HCT116 (cell line): ENCODE measurements around the gene ACTRT2.

Experiments used
- EGR1 ChIP-seq: IDR thresholded peaks from 2 replicates; pipeline ENCODE4 v1.6.1; 2012; ENCODE audit warnings: low read depth
- EZH2 ChIP-seq: fragments of 200-600 bp; sonication (generic); IDR thresholded peaks from 2 replicates; pipeline ENCODE4 v1.6.1; 2017; ENCODE audit warnings: antibody characterized with exemption, mixed run types
- EZH2phosphoT487 ChIP-seq: fragments of 200-600 bp; IDR thresholded peaks from 2 replicates; pipeline ENCODE4 v1.6.1; 2018; ENCODE audit warnings: antibody characterized with exemption, borderline replicate concordance
- POLR2A ChIP-seq: IDR thresholded peaks from 2 replicates; pipeline ENCODE4 v1.7.0; 2011; ENCODE audit warnings: borderline replicate concordance; ENCODE audit not compliant: insufficient read depth, insufficient read length; ENCODE audit errors: extremely low read depth
- POLR2AphosphoS5 ChIP-seq: IDR thresholded peaks from 2 replicates; pipeline ENCODE4 v1.6.1; 2011; ENCODE audit warnings: mild to moderate bottlenecking, low read depth, low read length, moderate library complexity
- ZNF274 ChIP-seq: fragments of 200-500 bp; sonication (Bioruptor generic); IDR thresholded peaks from 2 replicates; pipeline ENCODE4 v1.6.1; 2014; ENCODE audit warnings: mild to moderate bottlenecking, low read depth, low read length, inconsistent platforms
- TF ChIP-seq, protein P1 (sequence below), 3 experiments: fragments of 200-600 bp in 1 of 3; sonication (generic) in 1 of 3; IDR thresholded peaks in 2 of 3; conservative IDR thresholded peaks in 1 of 3; 2 replicates each; pipeline ENCODE4 v1.5.1; 2012 to 2017; ENCODE audit warnings: low read depth in 2 of 3, low read length in 2 of 3, antibody characterized with exemption in 1 of 3, borderline replicate concordance in 1 of 3, control low read depth in 1 of 3, mild to moderate bottlenecking in 1 of 3, mixed read lengths in 1 of 3, mixed run types in 1 of 3, moderate library complexity in 1 of 3; ENCODE audit not compliant: insufficient read depth in 1 of 3
- TF ChIP-seq, protein P2 (sequence below): IDR thresholded peaks from 2 replicates; pipeline ENCODE4 v1.6.1; 2011; ENCODE audit warnings: mild to moderate bottlenecking, low read length, moderate library complexity; ENCODE audit not compliant: insufficient replicate concordance; ENCODE audit errors: extremely low read depth

DNA sequence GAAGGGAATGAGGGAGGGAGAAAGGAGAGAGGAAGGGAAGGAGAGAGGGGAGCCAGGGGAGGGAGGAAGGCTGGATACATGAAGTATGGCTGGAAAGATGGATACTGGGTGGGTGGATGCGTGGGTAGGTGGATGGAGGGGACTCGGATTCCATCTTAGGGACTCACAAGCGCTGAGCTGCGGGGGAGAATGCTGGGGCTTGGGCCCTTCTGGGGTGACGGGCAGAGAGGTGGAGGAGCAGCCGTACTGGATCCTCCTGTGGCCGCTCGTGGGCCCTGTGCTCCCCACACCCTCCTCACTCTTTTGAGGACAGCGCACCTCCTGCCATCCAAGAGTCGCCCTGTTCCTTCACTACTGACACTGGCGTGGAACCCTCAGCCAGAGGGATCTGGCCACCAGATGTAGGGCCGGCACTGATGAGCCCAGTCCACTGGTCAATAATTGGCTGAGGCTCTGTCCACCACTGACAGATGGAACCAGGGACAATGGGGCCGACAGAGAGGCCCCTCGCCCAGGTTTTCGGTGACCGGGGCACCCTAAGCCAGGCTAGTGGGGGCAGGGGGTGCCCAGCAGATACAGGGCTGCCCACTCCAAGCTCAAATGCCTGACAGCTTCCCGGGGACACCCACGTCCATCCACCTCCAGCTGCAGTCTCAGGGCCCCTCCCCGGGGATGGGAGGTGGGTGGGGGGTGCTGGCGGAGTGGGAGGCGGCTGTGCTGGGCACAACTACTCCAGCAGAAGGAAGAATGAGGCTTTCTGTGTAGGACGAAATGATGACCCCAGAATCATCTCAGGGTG lies 4.4 kb upstream of the ACTRT2 start:
- TF ChIP-seq, protein P1, sequence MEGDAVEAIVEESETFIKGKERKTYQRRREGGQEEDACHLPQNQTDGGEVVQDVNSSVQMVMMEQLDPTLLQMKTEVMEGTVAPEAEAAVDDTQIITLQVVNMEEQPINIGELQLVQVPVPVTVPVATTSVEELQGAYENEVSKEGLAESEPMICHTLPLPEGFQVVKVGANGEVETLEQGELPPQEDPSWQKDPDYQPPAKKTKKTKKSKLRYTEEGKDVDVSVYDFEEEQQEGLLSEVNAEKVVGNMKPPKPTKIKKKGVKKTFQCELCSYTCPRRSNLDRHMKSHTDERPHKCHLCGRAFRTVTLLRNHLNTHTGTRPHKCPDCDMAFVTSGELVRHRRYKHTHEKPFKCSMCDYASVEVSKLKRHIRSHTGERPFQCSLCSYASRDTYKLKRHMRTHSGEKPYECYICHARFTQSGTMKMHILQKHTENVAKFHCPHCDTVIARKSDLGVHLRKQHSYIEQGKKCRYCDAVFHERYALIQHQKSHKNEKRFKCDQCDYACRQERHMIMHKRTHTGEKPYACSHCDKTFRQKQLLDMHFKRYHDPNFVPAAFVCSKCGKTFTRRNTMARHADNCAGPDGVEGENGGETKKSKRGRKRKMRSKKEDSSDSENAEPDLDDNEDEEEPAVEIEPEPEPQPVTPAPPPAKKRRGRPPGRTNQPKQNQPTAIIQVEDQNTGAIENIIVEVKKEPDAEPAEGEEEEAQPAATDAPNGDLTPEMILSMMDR (IDR thresholded peaks at IDR 0.05 in 2 of 3, conservative IDR thresholded peaks at IDR 0.05 in 1 of 3; ENCODE audit: borderline replicate concordance in 1 of 3, insufficient read depth in 1 of 3, low read depth in 2 of 3, low read length in 2 of 3): no peak
- TF ChIP-seq EZH2 (no peak), EGR1 (no peak), POLR2AphosphoS5 (no peak), ZNF274 (no peak), POLR2A (no peak), EZH2phosphoT487 (no peak)
- TF ChIP-seq, protein P2, sequence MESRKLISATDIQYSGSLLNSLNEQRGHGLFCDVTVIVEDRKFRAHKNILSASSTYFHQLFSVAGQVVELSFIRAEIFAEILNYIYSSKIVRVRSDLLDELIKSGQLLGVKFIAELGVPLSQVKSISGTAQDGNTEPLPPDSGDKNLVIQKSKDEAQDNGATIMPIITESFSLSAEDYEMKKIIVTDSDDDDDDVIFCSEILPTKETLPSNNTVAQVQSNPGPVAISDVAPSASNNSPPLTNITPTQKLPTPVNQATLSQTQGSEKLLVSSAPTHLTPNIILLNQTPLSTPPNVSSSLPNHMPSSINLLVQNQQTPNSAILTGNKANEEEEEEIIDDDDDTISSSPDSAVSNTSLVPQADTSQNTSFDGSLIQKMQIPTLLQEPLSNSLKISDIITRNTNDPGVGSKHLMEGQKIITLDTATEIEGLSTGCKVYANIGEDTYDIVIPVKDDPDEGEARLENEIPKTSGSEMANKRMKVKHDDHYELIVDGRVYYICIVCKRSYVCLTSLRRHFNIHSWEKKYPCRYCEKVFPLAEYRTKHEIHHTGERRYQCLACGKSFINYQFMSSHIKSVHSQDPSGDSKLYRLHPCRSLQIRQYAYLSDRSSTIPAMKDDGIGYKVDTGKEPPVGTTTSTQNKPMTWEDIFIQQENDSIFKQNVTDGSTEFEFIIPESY: no peak
